Peyer's patch (tissue), 4 donors: ENCODE results near the gene OR52K1. TPM values are rescaled to one million over a fixed set of nuclear protein-coding genes. Genes with fewer than 3 reads are reported as not detected.

Experiments used
- DNase-seq, 3 donors: peaks; one replicate each; pipeline ENCODE4 v3.0.0-alpha.2; 2017 to 2019
- H3K27ac ChIP-seq, 4 donors: fragments of 200-600 bp; sonication (generic); one replicate each; pipeline ENCODE4 v1.5.1; 2016 to 2019
- H3K27me3 ChIP-seq, 2 donors: fragments of 200-600 bp; sonication (generic); one replicate each; pipeline ENCODE4 v1.5.1; 2019
- H3K36me3 ChIP-seq, 3 donors: fragments of 200-600 bp; sonication (generic); one replicate each; pipeline ENCODE4 v1.5.1; 2016 to 2019
- H3K4me1 ChIP-seq, 4 donors: fragments of 200-600 bp; sonication (generic); one replicate each; pipeline ENCODE4 v1.5.1; 2016 to 2019
- H3K4me3 ChIP-seq, 4 donors: fragments of 200-600 bp; sonication (generic); 1 replicate in 3 of 4; 2 replicates in 1 of 4; pipeline ENCODE4 v1.5.1; 2016 to 2019; ENCODE audit warnings: mild to moderate bottlenecking in 1 of 4
- H3K9me3 ChIP-seq, 4 donors: fragments of 200-600 bp; sonication (generic); one replicate each; pipeline ENCODE4 v1.5.1; 2016 to 2019; ENCODE audit warnings: mild to moderate bottlenecking in 1 of 4
- POLR2A ChIP-seq, 2 donors: fragments of 450-650 bp; IDR thresholded peaks; one replicate each; pipeline ENCODE4 v1.5.1; 2017; ENCODE audit warnings: antibody characterized with exemption in 2 of 2, mild to moderate bottlenecking in 2 of 2, moderate library complexity in 2 of 2
- total RNA-seq, 4 donors: library from RNA; depleted of rRNA; stranded (reverse); fragments of >200 nt; gene quantifications; one replicate each; pipeline ENCODE4 v1.1.0, GENCODE V29; 2016
- TF ChIP-seq, protein P1 (sequence below), 6 experiments: fragments of 450-650 bp in 4 of 6; fragments of 200-600 bp in 2 of 6; sonication (generic) in 1 of 6; IDR thresholded peaks; one replicate each; pipeline ENCODE4 v1.5.1; 2017 to 2019; ENCODE audit warnings: antibody characterized with exemption in 6 of 6, mild to moderate bottlenecking in 3 of 6, moderate library complexity in 1 of 6

OR52K1 gene
- total RNA-seq, 4 donors from 2014 or later: not detected

DNA sequence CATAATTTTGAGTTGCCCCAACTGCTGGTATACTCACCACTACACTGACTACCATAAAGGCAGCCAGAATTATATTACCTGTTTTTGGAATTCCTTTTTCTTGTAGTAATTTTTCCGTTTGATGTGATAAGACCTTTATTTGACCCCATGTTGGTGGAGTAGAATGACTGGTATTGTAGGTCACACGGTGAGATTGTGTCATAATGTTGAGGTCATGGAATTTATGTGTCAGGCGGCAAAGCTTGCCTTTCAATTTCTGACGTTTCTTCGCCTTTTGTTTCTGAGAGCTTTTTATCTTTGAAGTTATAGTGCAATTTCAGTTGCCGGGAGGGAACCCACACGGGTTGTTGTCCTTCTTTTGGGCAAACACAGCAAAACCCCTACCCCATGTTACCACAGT is 13.0 kb downstream of the OR52K1 start:
- H3K9me3 ChIP-seq: no peaks in the 10 kb centered on the region
- H3K27ac ChIP-seq: no peak overlapping the region
- no peaks in the 10 kb centered on the region for H3K27me3 ChIP-seq
- H3K4me3 ChIP-seq: no peak overlapping the region
- no peaks in the 10 kb centered on the region for H3K36me3 ChIP-seq
- no peaks in the 10 kb centered on the region for H3K4me1 ChIP-seq
- TF ChIP-seq POLR2A (IDR thresholded peaks at IDR 0.05): no peak
- TF ChIP-seq, protein P1, sequence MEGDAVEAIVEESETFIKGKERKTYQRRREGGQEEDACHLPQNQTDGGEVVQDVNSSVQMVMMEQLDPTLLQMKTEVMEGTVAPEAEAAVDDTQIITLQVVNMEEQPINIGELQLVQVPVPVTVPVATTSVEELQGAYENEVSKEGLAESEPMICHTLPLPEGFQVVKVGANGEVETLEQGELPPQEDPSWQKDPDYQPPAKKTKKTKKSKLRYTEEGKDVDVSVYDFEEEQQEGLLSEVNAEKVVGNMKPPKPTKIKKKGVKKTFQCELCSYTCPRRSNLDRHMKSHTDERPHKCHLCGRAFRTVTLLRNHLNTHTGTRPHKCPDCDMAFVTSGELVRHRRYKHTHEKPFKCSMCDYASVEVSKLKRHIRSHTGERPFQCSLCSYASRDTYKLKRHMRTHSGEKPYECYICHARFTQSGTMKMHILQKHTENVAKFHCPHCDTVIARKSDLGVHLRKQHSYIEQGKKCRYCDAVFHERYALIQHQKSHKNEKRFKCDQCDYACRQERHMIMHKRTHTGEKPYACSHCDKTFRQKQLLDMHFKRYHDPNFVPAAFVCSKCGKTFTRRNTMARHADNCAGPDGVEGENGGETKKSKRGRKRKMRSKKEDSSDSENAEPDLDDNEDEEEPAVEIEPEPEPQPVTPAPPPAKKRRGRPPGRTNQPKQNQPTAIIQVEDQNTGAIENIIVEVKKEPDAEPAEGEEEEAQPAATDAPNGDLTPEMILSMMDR (IDR thresholded peaks at IDR 0.05): no peak
- no peak for DNase-seq

DNA sequence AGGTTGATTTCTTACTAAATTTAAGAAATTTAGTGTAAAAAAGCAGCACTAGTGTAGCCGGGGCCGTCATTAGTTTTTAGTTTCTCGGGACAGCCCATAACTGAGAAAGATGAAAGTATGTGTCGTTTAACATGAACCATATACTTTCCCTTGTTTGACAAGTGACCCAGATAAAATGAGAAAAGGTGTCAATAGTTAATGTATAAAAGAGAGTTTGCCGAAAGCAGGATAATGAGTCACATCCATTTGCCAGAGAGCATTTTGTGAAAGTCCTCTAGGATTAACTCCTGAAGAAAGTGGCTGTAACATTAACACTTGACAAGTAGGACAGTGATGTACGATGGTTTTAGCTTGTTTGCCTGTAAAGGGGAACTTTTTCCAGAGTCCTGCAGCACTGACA is 13.5 kb downstream of the OR52K1 start:
- Histone ChIP-seq H3K4me1 (no peaks in the 10 kb centered on the region), H3K27me3 (no peaks in the 10 kb centered on the region), H3K9me3 (no peaks in the 10 kb centered on the region), H3K27ac (no peak overlapping the region), H3K36me3 (no peaks in the 10 kb centered on the region), H3K4me3 (no peak overlapping the region)
- TF ChIP-seq, protein P1 (IDR thresholded peaks at IDR 0.05): no peak
- TF ChIP-seq POLR2A (IDR thresholded peaks at IDR 0.05): no peak
- no peak for DNase-seq

DNA sequence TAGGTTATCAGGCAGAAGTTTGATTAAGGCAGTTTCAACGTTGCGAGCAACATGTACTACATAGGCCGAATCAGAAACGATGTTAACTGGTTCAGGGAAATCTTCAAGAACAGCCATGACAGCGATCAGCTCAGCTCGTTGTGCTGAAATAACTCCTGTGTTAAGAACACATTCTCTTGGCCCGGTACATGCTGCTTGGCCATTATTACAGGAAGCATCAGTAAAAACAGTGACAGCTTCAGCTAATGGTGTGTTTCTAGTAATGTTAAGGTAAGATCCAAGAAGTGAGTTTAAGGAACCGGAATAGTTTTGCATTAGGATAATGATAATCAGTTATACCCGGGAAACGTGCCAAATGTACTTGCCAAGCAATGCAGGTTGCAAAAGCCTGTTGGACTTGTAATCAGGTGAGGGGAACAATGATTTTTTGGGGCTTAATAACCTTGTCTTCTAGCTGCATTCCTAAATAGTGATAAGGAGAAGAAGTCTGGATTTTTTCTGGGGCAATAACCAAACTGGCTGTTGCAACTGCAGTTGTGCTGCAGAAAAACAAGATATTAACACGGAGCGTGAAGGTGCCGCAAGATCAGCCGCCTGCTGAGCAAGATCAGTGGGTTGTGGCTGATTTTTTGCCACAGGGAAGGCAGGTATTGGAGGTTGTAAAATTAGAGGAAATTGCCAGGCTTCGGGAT is 14.3 kb downstream of the OR52K1 start:
- H3K27ac ChIP-seq: no peak overlapping the region
- DNase-seq: no peak
- H3K4me3 ChIP-seq: no peak overlapping the region
- no peaks in the 10 kb centered on the region for H3K4me1 ChIP-seq
- TF ChIP-seq, protein P1 (IDR thresholded peaks at IDR 0.05): no peak
- TF ChIP-seq POLR2A (IDR thresholded peaks at IDR 0.05): no peak
- no peaks in the 10 kb centered on the region for H3K9me3 ChIP-seq
- H3K27me3 ChIP-seq: no peaks in the 10 kb centered on the region
- no peaks in the 10 kb centered on the region for H3K36me3 ChIP-seq

DNA sequence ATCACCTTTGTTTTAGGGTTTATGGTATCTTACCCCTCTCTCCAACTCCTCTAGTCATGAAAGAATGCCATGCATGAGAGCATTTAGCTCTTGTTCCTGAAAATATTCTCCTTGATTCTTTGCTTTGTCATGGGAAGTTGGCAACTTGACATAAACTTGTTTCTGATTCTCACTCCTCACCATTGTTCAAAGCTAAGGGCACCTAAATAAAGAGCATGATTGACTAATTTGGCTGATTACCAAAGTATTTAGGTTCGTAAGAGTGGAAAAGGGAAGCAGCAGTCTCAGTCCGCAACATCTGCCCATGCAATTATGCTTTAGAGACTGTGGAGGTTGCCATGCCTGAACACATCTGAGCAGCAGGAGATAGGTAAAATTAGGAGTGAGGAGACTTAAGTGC is 26.4 kb downstream of the OR52K1 start:
- Histone ChIP-seq H3K27ac (no peak overlapping the region), H3K36me3 (no peaks in the 10 kb centered on the region), H3K27me3 (no peaks in the 10 kb centered on the region), H3K4me1 (no peaks in the 10 kb centered on the region), H3K9me3 (no peaks in the 10 kb centered on the region), H3K4me3 (no peak overlapping the region)
- TF ChIP-seq POLR2A (IDR thresholded peaks at IDR 0.05): no peak
- TF ChIP-seq, protein P1 (IDR thresholded peaks at IDR 0.05): no peak
- DNase-seq: no peak

DNA sequence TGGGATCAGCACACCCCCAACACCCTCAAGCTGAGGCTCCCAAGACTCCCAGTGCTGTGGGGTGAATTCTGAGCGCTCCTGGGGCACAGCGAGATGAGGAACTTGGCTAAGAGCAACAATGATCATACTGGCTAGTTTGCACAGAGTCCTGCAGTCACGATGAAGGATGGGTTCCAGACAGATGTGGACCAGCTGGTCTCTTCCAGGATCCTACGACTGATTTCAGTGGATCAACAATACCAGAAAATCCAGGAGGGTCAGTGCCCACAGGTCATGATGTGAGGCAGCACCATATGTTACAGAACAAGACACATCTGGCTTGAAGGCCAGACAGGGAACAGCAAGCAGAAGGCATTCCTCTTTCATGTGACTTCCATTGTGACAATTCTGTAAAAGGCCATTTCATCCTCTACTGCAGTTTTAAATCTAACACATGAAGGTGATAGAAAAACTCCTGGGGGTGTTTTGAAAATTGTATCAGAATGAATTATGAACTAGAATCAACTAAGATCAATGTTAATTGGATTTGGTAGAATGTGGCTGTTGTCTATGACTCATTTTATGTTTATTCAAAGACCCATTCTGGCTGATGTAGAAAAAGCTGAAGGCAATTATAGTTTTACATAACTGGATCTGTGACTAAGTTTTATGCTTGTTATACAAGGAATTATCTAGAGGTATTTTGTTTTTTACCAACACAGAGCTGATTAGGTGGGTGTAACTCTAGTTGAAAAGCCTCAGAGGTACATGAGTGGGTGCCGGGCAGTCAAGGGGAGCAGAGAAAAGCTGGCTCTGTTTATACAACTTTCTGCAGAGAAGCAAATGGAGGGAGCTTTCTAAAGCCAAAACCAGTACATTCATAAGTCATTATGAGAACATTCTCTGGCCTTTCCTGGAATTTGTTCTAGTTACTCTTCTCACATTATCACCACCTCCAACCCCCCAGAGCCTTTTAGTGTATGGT is 29.1 kb downstream of the OR52K1 start:
- TF ChIP-seq POLR2A (IDR thresholded peaks at IDR 0.05): no peak
- TF ChIP-seq, protein P1 (IDR thresholded peaks at IDR 0.05): no peak
- Histone ChIP-seq H3K27ac (no peak overlapping the region), H3K36me3 (no peaks in the 10 kb centered on the region), H3K27me3 (no peaks in the 10 kb centered on the region), H3K4me3 (no peak overlapping the region), H3K9me3 (no peaks in the 10 kb centered on the region), H3K4me1 (no peaks in the 10 kb centered on the region)
- DNase-seq: no peak
